GM12878 (cell line): ENCODE data around the gene HOXA10. TPM values are rescaled to one million over a fixed set of nuclear protein-coding genes. Genes with fewer than 3 reads are reported as not detected.

Experiments
- ATAC-seq: fragments of 200-7000 bp; cut with Tn5 transposase; 3 replicates; pipeline ENCODE4 v1.9.1; 2020; ENCODE audit warnings: mild to moderate bottlenecking, moderate library complexity
- BruUV-seq: library from RNA; stranded (reverse); fragments of 400-500 nt; replicated peaks from 2 replicates; lab custom pipeline; 2021; lab: Mats Ljungman, UMichigan
- CTCF ChIA-PET: fragments of 300-600 bp; sonication (Branson Sonifier 250); formaldehyde crosslinking; extraction: SDS; loops from one replicate; lab custom pipeline; 2021; ENCODE audit warnings: inconsistent platforms; lab: Yijun Ruan, JAX
- POLR2A ChIA-PET: fragments of 350-600 bp; formaldehyde crosslinking; extraction: SDS; loops from one replicate; lab custom pipeline; 2021; ENCODE audit warnings: inconsistent platforms; lab: Charles Lee
- RAD21 ChIA-PET: fragments of 300-600 bp; sonication (Branson Sonifier 250); formaldehyde crosslinking; loops from one replicate; lab custom pipeline; 2023; ENCODE audit warnings: antibody characterized with exemption; ENCODE audit not compliant: unreplicated experiment; lab: Charles Lee
- SMC1A ChIA-PET: fragments of 300-600 bp; sonication (Branson Sonifier 250); formaldehyde crosslinking; loops from one replicate; lab custom pipeline; 2023; ENCODE audit not compliant: unreplicated experiment, uncharacterized antibody; lab: Charles Lee
- DNase-seq: peaks from one replicate; pipeline ENCODE4 v3.0.0-alpha.2; 2011; ENCODE audit warnings: low read depth, low spot score
- FAIRE-seq: peaks from 3 replicates; lab custom pipeline; 2011; peaks lifted over from hg19 to GRCh38; lab: Jason Lieb, UNC
- H2AFZ ChIP-seq: 2 replicates; pipeline ENCODE4 v1.6.0; 2011; ENCODE audit warnings: low read depth, low read length, control low read depth; ENCODE audit not compliant: control insufficient read depth
- H3K27ac ChIP-seq: 2 replicates; pipeline ENCODE4 v1.5.1; 2011; ENCODE audit warnings: control low read depth; ENCODE audit not compliant: control insufficient read depth, insufficient read depth
- H3K27me3 ChIP-seq, 2 experiments: replicated peaks in 1 of 2; 2 replicates each; pipeline versions ENCODE4 v1.6.0 to v1.6.1; 2011; ENCODE audit warnings: low read length in 1 of 2; ENCODE audit not compliant: control insufficient read depth in 2 of 2, insufficient read depth in 2 of 2
- H3K36me3 ChIP-seq, 2 experiments: 2 replicates each; pipeline ENCODE4 v1.5.1; 2011; ENCODE audit warnings: low read length in 1 of 2; ENCODE audit not compliant: control insufficient read depth in 2 of 2, insufficient read depth in 2 of 2
- H3K4me1 ChIP-seq: 2 replicates; pipeline ENCODE4 v1.6.1; 2011; ENCODE audit warnings: mild to moderate bottlenecking, low read length, moderate library complexity, mixed read lengths; ENCODE audit not compliant: control insufficient read depth, insufficient read depth
- H3K4me2 ChIP-seq: 2 replicates; pipeline ENCODE4 v1.6.0; 2011; ENCODE audit warnings: control low read depth; ENCODE audit not compliant: control insufficient read depth, insufficient read depth
- H3K4me3 ChIP-seq: fragments of 200-600 bp; sonication (generic); 2 replicates; pipeline ENCODE4 v1.5.1; 2016
- H3K79me2 ChIP-seq: 2 replicates; pipeline ENCODE4 v1.6.0; 2011; ENCODE audit warnings: low read length; ENCODE audit not compliant: control insufficient read depth, insufficient read depth
- H3K9ac ChIP-seq: 2 replicates; pipeline ENCODE4 v1.8.0; 2011; ENCODE audit warnings: low read length, control low read depth, mixed read lengths; ENCODE audit not compliant: control insufficient read depth, insufficient read depth
- H3K9me3 ChIP-seq: replicated peaks from 3 replicates; pipeline ENCODE4 v1.5.1; 2011; ENCODE audit warnings: mild to moderate bottlenecking, low read length; ENCODE audit not compliant: control insufficient read depth, insufficient read depth
- H4K20me1 ChIP-seq: 2 replicates; pipeline ENCODE4 v1.6.0; 2011; ENCODE audit not compliant: control insufficient read depth, insufficient read depth
- ASH2L ChIP-seq: fragments of 300-600, 200-600 bp; sonication (generic); IDR thresholded peaks from 2 replicates; pipeline ENCODE4 v1.6.1; 2017; ENCODE audit warnings: low read depth, mild to moderate bottlenecking, borderline replicate concordance
- BACH1 ChIP-seq: fragments of 450-650 bp; IDR thresholded peaks from 2 replicates; pipeline ENCODE4 v1.6.1; 2017; ENCODE audit warnings: mild to moderate bottlenecking, borderline replicate concordance
- BRCA1 ChIP-seq: IDR thresholded peaks from 2 replicates; pipeline ENCODE4 v1.6.1; 2011; ENCODE audit warnings: low read depth, low read length, improper control_type of control experiment
- CBX3 ChIP-seq: fragments of 200-600 bp; sonication (generic); IDR thresholded peaks from 2 replicates; pipeline ENCODE4 v1.6.1; 2016; ENCODE audit warnings: low read depth, borderline replicate concordance
- CREB1 ChIP-seq: IDR thresholded peaks from 2 replicates; pipeline ENCODE4 v1.6.1; 2012; ENCODE audit warnings: low read depth, mild to moderate bottlenecking, inconsistent platforms
- EED ChIP-seq: sonication (generic); IDR thresholded peaks from 2 replicates; pipeline ENCODE4 v1.6.1; 2016; ENCODE audit warnings: antibody characterized with exemption, low read depth
- HSF1 ChIP-seq: fragments of 150-350 bp; IDR thresholded peaks from 2 replicates; pipeline ENCODE4 v1.6.1; 2014; ENCODE audit warnings: mild to moderate bottlenecking, low read depth, low read length
- IRF4 ChIP-seq: IDR thresholded peaks from 2 replicates; pipeline ENCODE4 v1.6.1; 2011; ENCODE audit warnings: low read depth, low read length
- JUNB ChIP-seq: IDR thresholded peaks from 2 replicates; pipeline ENCODE4 v1.6.1; 2016; ENCODE audit warnings: antibody characterized with exemption, mild to moderate bottlenecking
- LARP7 ChIP-seq: fragments of 450-650 bp; IDR thresholded peaks from 2 replicates; pipeline ENCODE4 v1.6.1; 2017; ENCODE audit warnings: mild to moderate bottlenecking
- MEF2B ChIP-seq: fragments of 450-650 bp; IDR thresholded peaks from 2 replicates; pipeline ENCODE4 v1.6.1; 2018; ENCODE audit warnings: mild to moderate bottlenecking, moderate library complexity; ENCODE audit not compliant: partially characterized antibody, poor library complexity, severe bottlenecking
- PAX5 ChIP-seq: IDR thresholded peaks from 2 replicates; pipeline ENCODE4 v1.6.1; 2011; ENCODE audit warnings: low read depth, low read length, borderline replicate concordance
- POLR2AphosphoS2 ChIP-seq: IDR thresholded peaks from 2 replicates; pipeline ENCODE4 v1.6.1; 2011; ENCODE audit warnings: low read depth, mild to moderate bottlenecking, low read length, improper control_type of control experiment, moderate library complexity
- RAD21 ChIP-seq: IDR thresholded peaks from 2 replicates; pipeline ENCODE4 v1.6.1; 2011; ENCODE audit warnings: mild to moderate bottlenecking, low read depth, low read length, moderate library complexity; ENCODE audit not compliant: insufficient read depth
- TCF12 ChIP-seq: IDR thresholded peaks from 2 replicates; pipeline ENCODE4 v1.6.1; 2011; ENCODE audit warnings: low read depth, mild to moderate bottlenecking, low read length
- USF1 ChIP-seq: IDR thresholded peaks from 2 replicates; pipeline ENCODE4 v1.6.1; 2011; ENCODE audit warnings: borderline replicate concordance, low read depth, mild to moderate bottlenecking, moderate library complexity, mixed read lengths, low read length; ENCODE audit not compliant: insufficient read depth; ENCODE audit errors: extremely low read length
- WGBS: methylation state at CpG from one replicate; pipeline ENCODE4 v1.1.6; 2016; ENCODE audit warnings: low lambda C conversion rate; ENCODE audit not compliant: insufficient replicate concordance, insufficient coverage; ENCODE audit errors: missing lambda C conversion rate; 5-methylcytosine and 5-hydroxymethylcytosine counted together
- in situ Hi-C: fragments of 300-500 bp; cut with MboI; formaldehyde crosslinking; loops from 9 replicates; pipeline ENCODE4 v1.14.3; 2018; ENCODE audit warnings: mixed read lengths
- intact Hi-C: fragments of 100-400 bp; cut with micrococcal nuclease; formaldehyde crosslinking; loops from one replicate; pipeline ENCODE4 v1.14.2; 2022; ENCODE audit not compliant: unreplicated experiment
- polyA plus RNA-seq, 11 experiments: library from polyadenylated mRNA; depleted of rRNA in 4 of 11; unstranded in 6 of 11; stranded (reverse) in 5 of 11; fragments of >200 nt; fragmentation: Nextera tagmentation in 4 of 11; fragmentation: Illumina TruSeq in 1 of 11; extraction: Ambion mirVana in 4 of 11; extraction: Trizol in 1 of 11; gene quantifications; 1 replicate in 1 of 11; 2 replicates in 10 of 11; pipeline versions ENCODE4 v1.2.1 to v1.2.3, GENCODE V29; 2011 to 2016; ENCODE audit warnings: inconsistent platforms in 2 of 11, missing spikeins in 2 of 11, low read depth in 1 of 11
- total RNA-seq, 4 experiments: library from RNA; depleted of rRNA in 3 of 4; stranded (reverse); fragments of >200 nt in 3 of 4; fragmentation: Illumina TruSeq in 1 of 4; extraction: Trizol in 1 of 4; gene quantifications; 2 replicates each; pipeline versions ENCODE4 v1.2.1 to v1.2.3, GENCODE V29; 2013 to 2021
- TF ChIP-seq, protein P1 (sequence below): fragments of 450-650 bp; IDR thresholded peaks from 2 replicates; pipeline ENCODE4 v1.6.1; 2017; ENCODE audit warnings: borderline replicate concordance

HOXA10 gene
- total and polyA plus RNA-seq, 10 of the 15 experiments (the other 5 are each of a cell fraction or from before 2014, with no cell fraction given): not detected

GRCh38 chr7:27162561-27163287 lies 11.4 kb downstream of the HOXA10 start:
- in situ Hi-C loops (loop anchor here (25.0 kb wide), 1 partner anchor 1075 kb away; no protein-coding TSS in a partner anchor), intact Hi-C loops (loop anchor here (5.0 kb wide), 2 partner anchors 305 to 1270 kb away; no protein-coding TSS in a partner anchor)
- Histone ChIP-seq H3K9me3 (peaks cover 2% of the 10 kb centered on the region; the same call in 1 of the 3 replicates), H3K27ac (no peak overlapping the region), H4K20me1 (no peaks in the 10 kb centered on the region), H3K79me2 (no peaks in the 10 kb centered on the region), H3K27me3 (peaks cover 15 to 48% of the 10 kb centered on the region in 2 experiments), H3K36me3 (no peaks in the 10 kb centered on the region), H3K4me2 (no peak overlapping the region), H3K9ac (no peak overlapping the region), H2AFZ (no peak overlapping the region), H3K4me1 (no peaks in the 10 kb centered on the region), H3K4me3 (no peak overlapping the region)
- DNase-seq (no peak), ATAC-seq (no peak), FAIRE-seq (no peak)
- CTCF ChIA-PET: interaction anchor here (0.6 to 4.6 kb wide), 12 partner anchors 12 to 877 kb away, joined by 3 to 100 read pairs (median 6); partner anchors contain the start of gene HOXA3
- RAD21 ChIA-PET: interaction anchor here (0.8 to 3.8 kb wide), 9 partner anchors 303 to 1270 kb away, joined by 3 to 46 read pairs (median 4); no protein-coding TSS in a partner anchor
- SMC1A ChIA-PET: interaction anchor here (0.8 to 1.4 kb wide), 5 partner anchors 12 to 793 kb away, joined by 3 to 5 read pairs (median 4); no protein-coding TSS in a partner anchor
- POLR2A ChIA-PET: no interaction called here
- BruUV-seq: no TSS peak
- 39% methylated on average over 7 of the region's 7 CpGs for WGBS
- TF ChIP-seq BACH1 (no peak), HSF1 (no peak), MEF2B (no peak), USF1 (no peak), EED (no peak), RAD21 (no peak), BRCA1 (no peak), TCF12 (no peak), ASH2L (no peak), JUNB (no peak), POLR2AphosphoS2 (no peak), PAX5 (no peak), LARP7 (no peak), CBX3 (no peak), CREB1 (no peak), IRF4 (no peak)
- TF ChIP-seq, protein P1, sequence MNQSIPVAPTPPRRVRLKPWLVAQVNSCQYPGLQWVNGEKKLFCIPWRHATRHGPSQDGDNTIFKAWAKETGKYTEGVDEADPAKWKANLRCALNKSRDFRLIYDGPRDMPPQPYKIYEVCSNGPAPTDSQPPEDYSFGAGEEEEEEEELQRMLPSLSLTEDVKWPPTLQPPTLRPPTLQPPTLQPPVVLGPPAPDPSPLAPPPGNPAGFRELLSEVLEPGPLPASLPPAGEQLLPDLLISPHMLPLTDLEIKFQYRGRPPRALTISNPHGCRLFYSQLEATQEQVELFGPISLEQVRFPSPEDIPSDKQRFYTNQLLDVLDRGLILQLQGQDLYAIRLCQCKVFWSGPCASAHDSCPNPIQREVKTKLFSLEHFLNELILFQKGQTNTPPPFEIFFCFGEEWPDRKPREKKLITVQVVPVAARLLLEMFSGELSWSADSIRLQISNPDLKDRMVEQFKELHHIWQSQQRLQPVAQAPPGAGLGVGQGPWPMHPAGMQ: no peak
